ENCODE results near the gene FAM174C.

Gene FAM174C

DNA sequence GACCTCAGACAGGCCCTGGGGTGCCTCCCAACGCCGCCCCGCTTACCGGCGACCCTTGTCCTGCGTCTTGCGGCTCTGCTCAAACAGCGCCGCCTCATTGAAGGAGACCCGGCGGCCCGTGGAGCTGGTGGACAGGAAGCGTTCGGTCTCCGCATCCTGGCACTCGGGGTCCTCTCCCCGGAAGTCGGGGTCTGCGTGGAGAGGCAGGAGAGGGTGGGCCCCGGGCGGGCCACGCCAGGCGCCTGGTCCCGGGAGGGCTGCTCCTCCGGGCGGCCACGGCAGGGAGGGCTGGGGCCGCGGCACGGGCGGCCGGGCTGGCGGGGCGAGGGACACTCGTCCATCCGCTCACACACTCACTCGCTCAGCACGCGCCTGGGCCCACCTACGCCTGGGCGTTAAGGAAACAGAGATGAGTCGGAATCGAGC, 40.4 kb upstream of the FAM174C start:
- H3K4me3 ChIP-seq (ENCODE audit: low read length) = no peak overlapping the region
- TF ChIP-seq, protein P1, sequence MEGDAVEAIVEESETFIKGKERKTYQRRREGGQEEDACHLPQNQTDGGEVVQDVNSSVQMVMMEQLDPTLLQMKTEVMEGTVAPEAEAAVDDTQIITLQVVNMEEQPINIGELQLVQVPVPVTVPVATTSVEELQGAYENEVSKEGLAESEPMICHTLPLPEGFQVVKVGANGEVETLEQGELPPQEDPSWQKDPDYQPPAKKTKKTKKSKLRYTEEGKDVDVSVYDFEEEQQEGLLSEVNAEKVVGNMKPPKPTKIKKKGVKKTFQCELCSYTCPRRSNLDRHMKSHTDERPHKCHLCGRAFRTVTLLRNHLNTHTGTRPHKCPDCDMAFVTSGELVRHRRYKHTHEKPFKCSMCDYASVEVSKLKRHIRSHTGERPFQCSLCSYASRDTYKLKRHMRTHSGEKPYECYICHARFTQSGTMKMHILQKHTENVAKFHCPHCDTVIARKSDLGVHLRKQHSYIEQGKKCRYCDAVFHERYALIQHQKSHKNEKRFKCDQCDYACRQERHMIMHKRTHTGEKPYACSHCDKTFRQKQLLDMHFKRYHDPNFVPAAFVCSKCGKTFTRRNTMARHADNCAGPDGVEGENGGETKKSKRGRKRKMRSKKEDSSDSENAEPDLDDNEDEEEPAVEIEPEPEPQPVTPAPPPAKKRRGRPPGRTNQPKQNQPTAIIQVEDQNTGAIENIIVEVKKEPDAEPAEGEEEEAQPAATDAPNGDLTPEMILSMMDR (conservative IDR thresholded peaks at IDR 0.05; ENCODE audit: low read length) = no peak
- no peak for DNase-seq (ENCODE audit: low read depth)

DNA sequence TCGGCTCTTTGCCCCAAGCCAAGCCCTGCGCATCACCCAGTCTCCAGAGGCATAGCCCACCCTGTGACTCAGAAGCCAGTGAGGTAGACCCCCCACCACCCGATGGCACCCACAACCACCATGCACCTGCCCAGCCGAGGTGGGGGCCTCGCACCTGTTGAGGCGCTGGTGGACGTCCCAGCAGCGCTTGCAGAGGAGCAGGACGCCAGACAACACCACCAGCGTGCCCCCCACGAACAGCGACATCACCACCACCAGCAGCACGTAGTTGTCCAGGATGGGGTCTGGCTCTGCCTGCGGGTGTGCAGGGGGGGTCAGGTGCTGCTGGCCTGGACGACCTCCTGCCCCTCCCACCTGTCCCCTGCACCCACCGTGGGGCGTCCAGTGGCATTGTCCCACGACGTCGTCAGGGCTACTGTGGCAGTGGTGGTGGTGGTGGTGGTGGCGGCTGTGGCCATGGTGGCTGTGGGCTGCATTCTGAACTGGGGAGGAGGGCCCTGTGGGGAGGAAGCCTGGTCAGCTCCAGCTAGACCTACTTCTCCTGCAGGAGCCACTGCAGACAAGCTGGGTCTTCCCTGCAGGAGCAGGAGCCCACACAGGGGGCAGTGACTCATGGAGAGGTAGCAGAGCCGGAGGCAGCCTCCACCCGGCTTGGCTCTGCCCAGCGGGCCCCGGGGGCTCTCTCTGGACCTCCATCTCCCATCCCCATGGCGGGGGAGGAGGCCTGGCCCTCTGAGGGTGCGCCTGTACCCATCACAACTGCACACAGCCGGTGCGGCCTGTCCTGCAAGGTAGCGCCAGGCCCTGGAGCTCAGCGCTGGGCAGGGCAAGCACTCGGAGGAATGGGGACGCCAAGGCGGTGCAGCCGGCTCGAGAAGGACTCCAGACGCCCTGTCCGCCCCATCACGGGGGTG, 39.4 kb upstream of the FAM174C start:
- no peak for DNase-seq (ENCODE audit: low read depth)
- H3K4me3 ChIP-seq (ENCODE audit: low read length) = peak overlapping the region; percentile 44
- TF ChIP-seq, protein P1 (conservative IDR thresholded peaks at IDR 0.05; ENCODE audit: low read length) = no peak

DNA sequence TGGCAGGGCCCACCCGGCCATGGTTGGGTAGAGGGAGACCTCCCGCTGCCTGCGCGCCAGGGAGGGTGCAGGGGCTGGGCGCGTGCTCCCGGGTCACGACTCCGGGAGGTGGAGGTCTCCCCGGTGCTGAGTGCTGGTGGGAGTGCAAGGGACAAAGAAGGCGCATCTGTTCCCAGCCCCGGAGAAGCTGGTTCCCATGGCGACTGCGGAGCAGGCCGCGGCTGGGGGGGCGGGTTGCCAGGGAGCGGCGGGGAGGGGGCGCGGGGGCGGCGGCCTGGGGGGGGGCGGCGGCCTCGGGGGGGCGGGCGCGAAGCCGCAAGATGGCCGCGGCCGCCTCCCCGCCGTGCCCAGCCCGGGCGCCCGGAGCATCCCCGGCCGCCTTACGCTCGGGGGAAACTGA, 38.8 kb upstream of the FAM174C start:
- peak overlapping the region; percentile 71 for H3K4me3 ChIP-seq (ENCODE audit: low read length)
- DNase-seq (ENCODE audit: low read depth) = no peak
- TF ChIP-seq, protein P1 (conservative IDR thresholded peaks at IDR 0.05; ENCODE audit: low read length) = no peak

GRCh38 chr19:1237027-1237659, 38.2 kb upstream of the FAM174C start:
- DNase-seq (ENCODE audit: low read depth) = no peak
- TF ChIP-seq, protein P1 (conservative IDR thresholded peaks at IDR 0.05; ENCODE audit: low read length) = no peak
- peak overlapping the region; percentile 71 for H3K4me3 ChIP-seq (ENCODE audit: low read length)

DNA sequence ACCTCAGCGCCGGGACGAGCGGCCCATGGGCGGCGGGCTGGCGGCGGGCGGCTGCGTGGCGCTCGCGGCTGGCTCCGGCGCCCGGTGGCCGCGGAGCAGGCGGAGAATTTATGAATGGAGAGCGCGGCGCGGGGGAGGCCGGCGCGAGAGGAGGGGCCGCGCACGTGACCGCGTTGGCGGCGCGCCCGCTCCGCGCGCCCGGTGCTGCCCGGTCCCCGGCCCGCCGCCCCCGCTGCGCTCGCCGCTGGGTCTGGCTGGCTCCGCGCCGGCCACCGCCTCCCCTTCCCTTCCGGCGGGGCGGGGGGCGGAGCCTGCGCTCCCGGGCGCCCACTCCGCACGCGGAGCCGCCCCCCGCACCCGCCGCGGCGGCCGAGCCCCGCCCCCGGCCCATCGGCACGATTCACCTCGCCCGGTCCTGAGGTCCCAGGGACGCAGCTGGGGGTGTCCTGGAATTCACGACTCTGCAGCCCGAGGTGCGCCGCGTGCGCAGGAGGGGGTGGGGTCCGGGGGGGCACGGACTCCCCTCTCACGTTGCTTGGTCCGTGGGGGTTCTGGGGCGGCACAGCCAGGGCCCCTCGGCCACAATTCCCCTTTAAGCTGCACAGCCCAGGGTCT, 37.5 kb upstream of the FAM174C start, which contains the start of gene CBARP:
Gene CBARP, minus strand, starts transcription at position 252 of the 615 bp plus-strand sequence. CDS start 1,905 bp downstream, outside the sequence.
- H3K4me3 ChIP-seq (ENCODE audit: low read length) = peak within 1 kb of the TSS; percentile 71
- DNase-seq (ENCODE audit: low read depth) = no peak
- TF ChIP-seq, protein P1 (conservative IDR thresholded peaks at IDR 0.05; ENCODE audit: low read length) = no peak

GRCh38 chr19:1238369-1239303, 36.7 kb upstream of the FAM174C start:
- H3K4me3 ChIP-seq (ENCODE audit: low read length) = peak overlapping the region; percentile 43
- TF ChIP-seq, protein P1 (conservative IDR thresholded peaks at IDR 0.05; ENCODE audit: low read length) = no peak

More at GRCh38 chr19:1238369-1239303, 36.7 kb upstream of the FAM174C start:
- DNase-seq (ENCODE audit: low read depth) = no peak

Data from AG10803 (cell line).